GM21447 (cell line): Measurements from ENCODE around the gene SLC23A3.

ENCODE experiments used
- ATAC-seq: cut with Tn5 transposase; IDR thresholded peaks from one replicate; pipeline ENCODE4 v1.9.1; 2021; ENCODE audit not compliant: unreplicated experiment

The SLC23A3 gene

DNA sequence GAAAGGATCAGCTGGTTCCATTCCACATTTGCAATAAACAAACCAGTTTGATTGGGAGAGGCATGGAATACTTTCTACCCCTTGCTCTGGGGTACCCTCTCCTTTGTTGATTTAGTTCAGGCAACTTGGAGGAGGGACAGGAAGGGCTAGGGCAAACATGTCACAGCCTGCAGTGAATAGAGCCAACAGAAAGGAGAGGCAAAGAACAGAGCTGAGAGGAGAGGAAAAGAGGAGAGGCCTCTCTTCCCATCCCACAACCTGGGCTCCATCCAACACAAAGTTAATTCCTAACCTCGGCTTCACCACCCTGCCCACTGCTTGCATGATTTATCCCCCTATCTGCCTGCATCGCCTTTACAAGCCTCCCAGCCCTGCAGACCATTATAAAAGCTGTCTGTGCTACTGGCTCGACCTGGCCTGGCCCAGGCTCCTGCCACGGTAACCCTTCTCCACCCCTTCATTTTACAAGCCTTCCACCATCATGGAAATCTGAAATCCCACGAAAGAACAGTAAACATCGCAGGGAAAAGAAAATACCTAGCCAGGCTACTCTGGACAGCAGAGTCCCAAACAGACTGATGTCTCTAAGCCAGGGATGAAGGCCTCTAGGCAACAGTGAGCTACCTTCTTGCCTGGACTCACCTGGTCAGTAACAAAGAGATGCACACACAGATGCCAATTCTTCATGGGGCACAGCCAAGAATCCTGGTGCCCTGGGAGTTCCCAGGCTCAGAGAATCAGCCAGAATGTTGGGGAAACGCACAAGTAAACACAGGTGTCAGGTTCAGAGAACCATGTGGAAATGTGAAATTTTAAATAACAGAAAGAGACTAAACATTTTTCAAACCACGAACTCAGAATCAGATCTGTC, 52.8 kb downstream of the SLC23A3 start:
- ATAC-seq = no peak

DNA sequence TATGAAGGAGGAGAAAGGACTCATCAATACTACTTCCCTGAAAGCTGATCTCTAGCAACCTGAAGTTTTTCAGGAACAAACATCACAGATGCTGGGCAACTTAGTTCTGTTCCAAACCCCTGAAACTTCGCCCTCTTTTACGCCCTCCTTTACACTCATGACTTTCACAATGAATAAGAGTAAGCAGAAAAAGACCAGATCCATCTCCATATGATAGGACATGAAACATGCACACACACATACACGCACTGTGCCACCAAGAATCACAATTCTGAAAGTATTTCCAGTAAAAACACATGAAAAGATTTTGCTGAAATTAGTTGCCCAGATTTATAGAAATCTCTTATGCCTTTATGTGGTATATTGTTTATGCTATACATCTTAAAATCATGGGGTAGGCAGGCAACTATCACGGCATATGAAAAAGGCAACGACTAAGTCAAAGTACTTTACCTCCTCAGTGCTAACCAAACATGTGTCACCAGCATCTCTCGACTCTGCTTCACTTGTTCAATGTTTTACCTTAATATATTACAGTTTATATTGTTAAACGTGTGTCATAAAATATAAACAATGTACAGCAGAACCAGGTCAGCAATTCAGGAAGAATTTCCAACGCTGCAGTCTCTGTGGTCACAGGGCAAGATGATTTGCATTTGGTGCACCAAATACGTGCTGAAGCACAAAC, 57.0 kb downstream of the SLC23A3 start:
- ATAC-seq = no peak

DNA sequence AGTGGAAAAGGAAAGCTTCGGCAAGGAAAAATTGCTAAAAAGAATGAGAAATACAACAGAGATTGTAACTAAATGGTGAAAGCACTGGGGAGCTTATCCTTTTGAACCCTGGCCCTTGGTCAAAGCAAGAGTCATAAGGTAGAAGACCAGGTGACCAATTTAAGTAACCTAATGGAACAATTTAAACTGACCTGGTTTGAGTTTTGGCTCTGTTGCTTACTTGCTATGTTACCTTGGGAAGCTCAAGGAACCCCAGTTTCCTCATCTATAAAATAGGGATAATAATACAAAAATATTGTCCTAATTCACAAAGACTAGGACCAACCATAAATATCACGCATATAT, 57.8 kb downstream of the SLC23A3 start:
- no peak for ATAC-seq
